GM21381 (cell line): ENCODE measurements around the gene SLCO3A1.
"Not testable (repeated sequence)": the region's sequence is repeated elsewhere in the genome, so short reads cannot be mapped to it uniquely, and the experiment has no call there.

ENCODE experiments used
- ATAC-seq: cut with Tn5 transposase; IDR thresholded peaks from one replicate; pipeline ENCODE4 v1.9.1; 2021; ENCODE audit warnings: mild to moderate bottlenecking, moderate library complexity; ENCODE audit not compliant: unreplicated experiment

Gene SLCO3A1

GRCh38 chr15:92187975-92188374 lies 334.5 kb downstream of the SLCO3A1 start:
- no peak for ATAC-seq

GRCh38 chr15:92189166-92189565 lies 335.7 kb downstream of the SLCO3A1 start:
- ATAC-seq = no peak

- no peak for ATAC-seq
Observed at GRCh38 chr15:92195241-92195640, 341.7 kb downstream of the SLCO3A1 start.

- ATAC-seq = no peak
Observed at GRCh38 chr15:92196342-92196741, 342.8 kb downstream of the SLCO3A1 start.

GRCh38 chr15:92197746-92198145 lies 344.2 kb downstream of the SLCO3A1 start:
- no peak for ATAC-seq

GRCh38 chr15:92200891-92201290 lies 347.4 kb downstream of the SLCO3A1 start:
- ATAC-seq = no peak

GRCh38 chr15:92205255-92205739 lies 351.8 kb downstream of the SLCO3A1 start:
- no peak for ATAC-seq

GRCh38 chr15:92207601-92208000 lies 354.1 kb downstream of the SLCO3A1 start:
- ATAC-seq = not testable (repeated sequence)
